BJ (cell line): ENCODE data around the gene MPZL1. TPM values are rescaled to one million over a fixed set of nuclear protein-coding genes. Genes with fewer than 3 reads are reported as not detected.

Experiments
- CTCF ChIA-PET: fragments of 350-600 bp; formaldehyde crosslinking; extraction: SDS; loops from one replicate; lab custom pipeline; 2021; ENCODE audit warnings: antibody characterized with exemption, inconsistent platforms; lab: Yijun Ruan, JAX
- POLR2A ChIA-PET: fragments of 300-600 bp; sonication (Branson Sonifier 250); formaldehyde crosslinking; extraction: SDS; loops from one replicate; lab custom pipeline; 2021; ENCODE audit warnings: antibody characterized with exemption; lab: Charles Lee
- DNase-seq: peaks from one replicate; pipeline ENCODE4 v3.0.0-alpha.2; 2011; ENCODE audit warnings: low read depth
- H3K27me3 ChIP-seq: 2 replicates; pipeline ENCODE4 v1.6.0; 2011; ENCODE audit warnings: low read length; ENCODE audit not compliant: control insufficient read depth, insufficient read depth
- H3K36me3 ChIP-seq: 2 replicates; pipeline ENCODE4 v1.5.1; 2011; ENCODE audit warnings: low read length; ENCODE audit not compliant: control insufficient read depth, insufficient read depth
- H3K4me3 ChIP-seq: 2 replicates; pipeline ENCODE4 v1.5.1; 2011; ENCODE audit warnings: low read depth, mild to moderate bottlenecking, control low read depth, low read length
- CTCF ChIP-seq: IDR thresholded peaks from 2 replicates; pipeline ENCODE4 v1.5.1; 2011; ENCODE audit warnings: low read depth, mild to moderate bottlenecking, control low read depth, inconsistent platforms, low read length, moderate library complexity; ENCODE audit not compliant: insufficient read depth
- polyA plus RNA-seq: library from polyadenylated mRNA; depleted of rRNA; stranded (reverse); fragments of >200 nt; gene quantifications from 2 replicates; pipeline ENCODE4 v1.2.3, GENCODE V29; 2011

MPZL1 gene
- polyA plus RNA-seq, 1 experiment, result 79.1 TPM

GRCh38 chr1:167723707-167724323, 2.0 kb downstream of the MPZL1 start:
- peak overlapping the region; percentile 91 for H3K4me3 ChIP-seq
- no peak for TF ChIP-seq CTCF
- no peak for DNase-seq
- ChIA-PET CTCF (interaction anchor here (1.3 to 1.6 kb wide), 3 partner anchors 8 to 358 kb away, joined by 4 to 5 read pairs (median 4); no protein-coding TSS in a partner anchor), POLR2A (interaction anchor here (0.6 kb wide), 1 partner anchor 61 kb away, joined by 4 read pairs; no protein-coding TSS in a partner anchor)
- no peaks in the 10 kb centered on the region for H3K36me3 ChIP-seq
- H3K27me3 ChIP-seq, result no peaks in the 10 kb centered on the region

DNA sequence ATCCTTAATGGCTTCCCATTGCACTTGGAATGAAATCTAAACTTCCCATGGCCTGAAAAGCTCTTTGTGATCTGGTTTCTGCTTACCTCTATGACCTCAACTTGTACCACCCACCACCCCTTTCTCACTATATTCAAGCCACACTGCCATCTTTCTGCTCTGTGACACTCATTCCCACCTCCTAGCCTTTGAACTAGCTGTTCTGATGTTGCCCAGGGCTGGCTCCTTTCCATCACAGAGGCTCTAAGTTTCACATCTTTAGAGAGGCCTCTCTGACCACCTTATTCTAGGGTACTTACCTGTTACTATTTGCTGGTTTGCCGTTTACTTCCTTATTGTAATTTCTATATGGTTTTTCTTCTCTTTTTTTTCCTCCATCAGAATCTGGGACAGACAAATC, 4.2 kb downstream of the MPZL1 start:
- no peak for DNase-seq
- H3K27me3 ChIP-seq, result no peaks in the 10 kb centered on the region
- ChIA-PET CTCF (no interaction called here), POLR2A (no interaction called here)
- H3K4me3 ChIP-seq, result no peak overlapping the region
- TF ChIP-seq CTCF, result no peak
- peaks cover 2% of the 10 kb centered on the region for H3K36me3 ChIP-seq

DNA sequence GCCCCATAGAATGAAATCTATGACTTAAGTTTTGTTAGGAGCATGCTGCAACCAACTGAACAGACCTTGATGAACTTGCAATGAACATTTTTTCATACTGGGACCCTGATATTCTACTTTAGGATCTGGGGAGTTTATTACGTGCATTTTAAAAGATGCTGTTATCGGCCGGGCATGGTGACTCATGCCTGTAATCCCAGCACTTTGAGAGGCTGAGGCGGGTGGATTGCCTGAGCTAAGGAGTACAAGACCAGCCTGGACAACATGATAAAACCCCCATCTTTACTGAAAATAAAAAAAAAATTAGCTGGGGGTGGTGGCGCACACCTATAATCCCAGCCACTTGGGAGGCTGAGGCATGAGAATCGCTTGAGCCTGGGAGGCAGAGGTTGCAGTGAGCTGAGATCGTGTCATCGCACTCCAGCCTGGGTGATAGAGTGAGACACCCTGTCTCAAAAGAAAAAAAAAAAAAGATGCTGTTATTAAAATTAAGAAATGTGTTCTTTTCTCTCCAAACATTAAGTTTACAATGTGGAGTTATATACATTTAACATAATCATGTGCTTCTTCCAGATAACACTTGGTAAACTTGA, 7.1 kb downstream of the MPZL1 start:
- TF ChIP-seq CTCF, result no peak
- no peak overlapping the region for H3K4me3 ChIP-seq
- CTCF ChIA-PET, result interaction anchor here (0.6 to 1.2 kb wide), 2 partner anchors 9 to 18 kb away, joined by 3 read pairs; no protein-coding TSS in a partner anchor
- H3K36me3 ChIP-seq, result peaks cover 3% of the 10 kb centered on the region
- H3K27me3 ChIP-seq, result no peaks in the 10 kb centered on the region
- no peak for DNase-seq
- POLR2A ChIA-PET, result no interaction called here

GRCh38 chr1:167734227-167734626, 12.4 kb downstream of the MPZL1 start:
- no peak for DNase-seq
- no peaks in the 10 kb centered on the region for H3K27me3 ChIP-seq
- H3K36me3 ChIP-seq, result peaks cover 3% of the 10 kb centered on the region
- TF ChIP-seq CTCF, result no peak
- POLR2A ChIA-PET, result no interaction called here
- H3K4me3 ChIP-seq, result no peak overlapping the region
- CTCF ChIA-PET, result no interaction called here

- Histone ChIP-seq H3K36me3 (peaks cover 3% of the 10 kb centered on the region), H3K27me3 (no peaks in the 10 kb centered on the region), H3K4me3 (no peak overlapping the region)
- TF ChIP-seq CTCF, result no peak
- DNase-seq, result no peak
- ChIA-PET CTCF (interaction anchor here (0.6 kb wide), 1 partner anchor 18 kb away, joined by 3 read pairs; no protein-coding TSS in a partner anchor), POLR2A (no interaction called here)
Measured at GRCh38 chr1:167734841-167735240, 13.1 kb downstream of the MPZL1 start.
